CD4-positive, alpha-beta T cell treated with Interleukin-17A for 1 hour (primary cell): Measurements from ENCODE around the gene ATP10A.
"Not testable (repeated sequence)": the region's sequence is repeated elsewhere in the genome, so short reads cannot be mapped to it uniquely, and the experiment has no call there.

Source experiments
- DNase-seq: peaks from one replicate; pipeline ENCODE4 v3.0.0-alpha.2; 2020

ATP10A gene

GRCh38 chr15:25673972-25674371 is 189.2 kb downstream of the ATP10A start:
- no peak for DNase-seq

GRCh38 chr15:25673351-25673750 is 189.8 kb downstream of the ATP10A start:
- DNase-seq = no peak

GRCh38 chr15:25671132-25671531 is 192.0 kb downstream of the ATP10A start:
- no peak for DNase-seq

- DNase-seq = no peak
These were observed 192.5 kb downstream of the ATP10A start for GRCh38 chr15:25670621-25671020.

- DNase-seq = no peak
These were observed 193.0 kb downstream of the ATP10A start for GRCh38 chr15:25670025-25670554.

- DNase-seq = no peak
These were observed 194.2 kb downstream of the ATP10A start for GRCh38 chr15:25668901-25669300.

- DNase-seq = no peak
These were observed 194.8 kb downstream of the ATP10A start for GRCh38 chr15:25668236-25668795.

GRCh38 chr15:25667829-25668228 is 195.3 kb downstream of the ATP10A start:
- DNase-seq = no peak

GRCh38 chr15:25665913-25666312 is 197.2 kb downstream of the ATP10A start:
- no peak for DNase-seq

- DNase-seq = no peak
These were observed 198.4 kb downstream of the ATP10A start for GRCh38 chr15:25664761-25665160.

- no peak for DNase-seq
These were observed 199.6 kb downstream of the ATP10A start for GRCh38 chr15:25663515-25663914.

GRCh38 chr15:25661898-25662297 is 201.2 kb downstream of the ATP10A start:
- no peak for DNase-seq

- no peak for DNase-seq
These were observed 203.9 kb downstream of the ATP10A start for GRCh38 chr15:25659251-25659650.

GRCh38 chr15:25658560-25658959 is 204.6 kb downstream of the ATP10A start:
- no peak for DNase-seq

GRCh38 chr15:25655207-25655948 is 207.7 kb downstream of the ATP10A start:
- DNase-seq = no peak

- DNase-seq = no peak
These were observed 209.8 kb downstream of the ATP10A start for GRCh38 chr15:25653371-25653770.

GRCh38 chr15:25652704-25653103 is 210.4 kb downstream of the ATP10A start:
- DNase-seq = no peak

- no peak for DNase-seq
These were observed 213.7 kb downstream of the ATP10A start for GRCh38 chr15:25649390-25649789.

GRCh38 chr15:25643120-25643519 is 220.0 kb downstream of the ATP10A start:
- no peak for DNase-seq

GRCh38 chr15:25641762-25642161 is 221.4 kb downstream of the ATP10A start:
- no peak for DNase-seq

GRCh38 chr15:25641361-25641760 is 221.8 kb downstream of the ATP10A start:
- no peak for DNase-seq

- not testable (repeated sequence) for DNase-seq
These were observed 222.2 kb downstream of the ATP10A start for GRCh38 chr15:25640959-25641358.

- DNase-seq = no peak
These were observed 222.7 kb downstream of the ATP10A start for GRCh38 chr15:25640381-25640780.

- DNase-seq = not testable (repeated sequence)
These were observed 226.6 kb downstream of the ATP10A start for GRCh38 chr15:25636486-25636885.

- DNase-seq = no peak
These were observed 227.9 kb downstream of the ATP10A start for GRCh38 chr15:25635191-25635590.
